ENCODE measurements around the gene BRAT1.

The BRAT1 gene

GRCh38 chr7:2512713-2513112, 42.6 kb downstream of the BRAT1 start:
- no peak overlapping the region for H3K4me3 ChIP-seq (ENCODE audit: low read length)
- TF ChIP-seq CTCF (conservative IDR thresholded peaks at IDR 0.05; ENCODE audit: low read depth, low read length), result no peak
- DNase-seq (ENCODE audit: low read depth), result no peak

- no peak for DNase-seq (ENCODE audit: low read depth)
- no peak overlapping the region for H3K4me3 ChIP-seq (ENCODE audit: low read length)
- TF ChIP-seq CTCF (conservative IDR thresholded peaks at IDR 0.05; ENCODE audit: low read depth, low read length), result no peak
These were observed 43.1 kb downstream of the BRAT1 start for GRCh38 chr7:2512179-2512661.

- H3K4me3 ChIP-seq (ENCODE audit: low read length), result no peak overlapping the region
- TF ChIP-seq CTCF (conservative IDR thresholded peaks at IDR 0.05; ENCODE audit: low read depth, low read length), result no peak
- DNase-seq (ENCODE audit: low read depth), result no peak
These were observed 43.6 kb downstream of the BRAT1 start for GRCh38 chr7:2511769-2512168.

- no peak overlapping the region for H3K4me3 ChIP-seq (ENCODE audit: low read length)
- TF ChIP-seq CTCF (conservative IDR thresholded peaks at IDR 0.05; ENCODE audit: low read depth, low read length), result no peak
- DNase-seq (ENCODE audit: low read depth), result no peak
These were observed 44.2 kb downstream of the BRAT1 start for GRCh38 chr7:2510909-2511768.

- no peak overlapping the region for H3K4me3 ChIP-seq (ENCODE audit: low read length)
- TF ChIP-seq CTCF (conservative IDR thresholded peaks at IDR 0.05; ENCODE audit: low read depth, low read length), result no peak
- DNase-seq (ENCODE audit: low read depth), result no peak
These were observed 45.1 kb downstream of the BRAT1 start for GRCh38 chr7:2510130-2510776.

- TF ChIP-seq CTCF (conservative IDR thresholded peaks at IDR 0.05; ENCODE audit: low read depth, low read length), result no peak
- no peak overlapping the region for H3K4me3 ChIP-seq (ENCODE audit: low read length)
- no peak for DNase-seq (ENCODE audit: low read depth)
These were observed 45.9 kb downstream of the BRAT1 start for GRCh38 chr7:2509298-2509906.
